Thyroid gland (tissue), 4 donors: ENCODE data around the gene BTBD1.
"Not testable (repeated sequence)": the region's sequence is repeated elsewhere in the genome, so short reads cannot be mapped to it uniquely, and the experiment has no call there.

Experiments used
- POLR2A ChIP-seq, 2 donors: fragments of 450-650 bp; IDR thresholded peaks; one replicate each; pipeline ENCODE4 v1.6.1; 2017; ENCODE audit warnings: antibody characterized with exemption in 2 of 2, mild to moderate bottlenecking in 2 of 2, moderate library complexity in 1 of 2
- TF ChIP-seq, protein P1 (sequence below), 6 experiments: fragments of 200-600 bp in 3 of 6; fragments of 450-650 bp in 3 of 6; sonication (generic) in 3 of 6; IDR thresholded peaks; one replicate each; pipeline ENCODE4 v1.5.1; 2016 to 2019; ENCODE audit warnings: antibody characterized with exemption in 6 of 6, mild to moderate bottlenecking in 2 of 6, inconsistent platforms in 1 of 6, moderate library complexity in 1 of 6

DNA sequence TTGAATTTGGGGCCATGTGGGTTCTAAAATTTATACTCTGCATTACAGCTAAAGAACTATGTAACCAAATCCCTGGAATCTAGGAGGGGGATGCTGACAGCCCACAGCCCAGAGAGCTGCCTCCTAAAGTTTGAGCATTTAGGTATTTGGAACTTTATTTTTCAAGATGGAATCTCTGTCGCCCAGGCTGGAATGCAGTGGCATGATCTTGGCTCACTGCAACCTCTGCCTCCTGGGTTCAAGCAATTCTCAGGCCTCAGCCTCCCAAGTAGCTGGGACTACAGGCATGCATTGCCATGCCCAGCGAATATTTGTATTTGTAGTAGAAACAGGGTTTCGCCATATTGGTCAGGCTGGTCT lies 66.4 kb downstream of the BTBD1 start:
- TF ChIP-seq, protein P1, sequence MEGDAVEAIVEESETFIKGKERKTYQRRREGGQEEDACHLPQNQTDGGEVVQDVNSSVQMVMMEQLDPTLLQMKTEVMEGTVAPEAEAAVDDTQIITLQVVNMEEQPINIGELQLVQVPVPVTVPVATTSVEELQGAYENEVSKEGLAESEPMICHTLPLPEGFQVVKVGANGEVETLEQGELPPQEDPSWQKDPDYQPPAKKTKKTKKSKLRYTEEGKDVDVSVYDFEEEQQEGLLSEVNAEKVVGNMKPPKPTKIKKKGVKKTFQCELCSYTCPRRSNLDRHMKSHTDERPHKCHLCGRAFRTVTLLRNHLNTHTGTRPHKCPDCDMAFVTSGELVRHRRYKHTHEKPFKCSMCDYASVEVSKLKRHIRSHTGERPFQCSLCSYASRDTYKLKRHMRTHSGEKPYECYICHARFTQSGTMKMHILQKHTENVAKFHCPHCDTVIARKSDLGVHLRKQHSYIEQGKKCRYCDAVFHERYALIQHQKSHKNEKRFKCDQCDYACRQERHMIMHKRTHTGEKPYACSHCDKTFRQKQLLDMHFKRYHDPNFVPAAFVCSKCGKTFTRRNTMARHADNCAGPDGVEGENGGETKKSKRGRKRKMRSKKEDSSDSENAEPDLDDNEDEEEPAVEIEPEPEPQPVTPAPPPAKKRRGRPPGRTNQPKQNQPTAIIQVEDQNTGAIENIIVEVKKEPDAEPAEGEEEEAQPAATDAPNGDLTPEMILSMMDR (IDR thresholded peaks at IDR 0.05), result peak in 1 of 6 experiments; percentile 1
- TF ChIP-seq POLR2A (IDR thresholded peaks at IDR 0.05), result not testable (repeated sequence)
